Measurements from ENCODE around the gene KLHL22.
A peak's percentile ranks its signal among the peaks of the same experiment; 100 is the strongest.

KLHL22 gene

DNA sequence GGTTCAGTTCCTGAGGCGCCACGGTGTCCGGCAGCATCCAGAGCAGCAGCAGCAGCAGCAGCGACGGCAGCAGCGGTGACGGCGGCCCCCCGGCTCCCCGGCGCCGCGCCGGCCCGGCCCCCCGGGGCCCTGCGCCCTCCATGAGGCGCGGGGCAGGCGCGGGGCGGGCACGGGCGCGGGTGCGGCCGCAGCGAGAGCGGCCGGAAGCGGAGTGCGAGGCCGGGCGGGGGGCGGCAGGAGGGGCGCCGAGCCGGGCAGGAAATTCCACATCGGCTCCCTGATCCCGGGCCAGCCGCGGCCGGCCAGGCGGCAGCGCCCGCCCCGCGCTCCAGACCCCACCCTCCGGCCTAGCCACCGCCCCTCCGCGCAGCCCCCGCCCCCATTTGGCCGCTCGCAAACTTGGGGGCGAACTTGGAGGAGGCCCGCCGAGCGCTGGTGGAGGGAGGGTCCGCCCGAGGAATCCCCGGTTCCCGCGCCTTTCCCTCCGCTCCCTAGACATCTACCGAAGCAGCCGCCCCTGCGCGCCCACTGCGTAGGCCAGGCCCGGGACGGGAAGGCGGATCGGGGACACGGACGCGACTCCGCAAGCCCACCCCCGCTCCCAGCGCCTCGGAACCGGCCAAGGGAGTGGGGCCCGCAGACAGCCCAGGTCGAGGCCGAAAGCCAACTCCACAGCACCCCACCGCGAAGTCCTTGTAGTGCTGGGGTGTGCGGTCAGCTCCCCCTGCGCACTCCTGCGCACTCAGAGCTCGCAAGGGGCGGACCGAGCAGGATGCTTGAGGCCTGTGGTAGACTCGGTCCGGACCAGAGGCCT lies 57.8 kb downstream of the KLHL22 start, which contains the start of gene SCARF2:
SCARF2 (minus strand) TSS at position 213 of the 814 bp plus-strand sequence; CDS start at position 142, 71 bp downstream.
- Histone ChIP-seq H3K79me2 (ENCODE audit: insufficient read depth, low read length) (no peaks in the 10 kb centered on the region), H3K4me3 (ENCODE audit: low read depth, low read length, poor library complexity, severe bottlenecking) (no peak within 1 kb of the TSS), H3K4me2 (ENCODE audit: low read length) (0 out of 2 replicates have a peak within 1 kb of the TSS, but pooled peaks have one; percentile 16), H3K9me2 (ENCODE audit: low read depth, low read length) (no peaks in the 10 kb centered on the region), H2AFZ (ENCODE audit: low read length) (no peak within 1 kb of the TSS), H3K27me3 (ENCODE audit: insufficient read depth, low read length) (no peaks in the 10 kb centered on the region), H3K36me3 (ENCODE audit: insufficient read depth, low read length) (0 out of 2 replicates have a peak, but pooled peaks cover 7% of the 10 kb centered on the region), H3K4me1 (ENCODE audit: insufficient read depth, low read length, severe bottlenecking) (no peaks in the 10 kb centered on the region), H4K20me1 (ENCODE audit: insufficient read depth, low read length) (no peaks in the 10 kb centered on the region), H3F3A (ENCODE audit: insufficient read depth, low read length) (no peaks in the 10 kb centered on the region), H3K27ac (ENCODE audit: low read depth, low read length, poor library complexity, severe bottlenecking) (no peak within 1 kb of the TSS), H3K9ac (ENCODE audit: low read length) (no peak within 1 kb of the TSS), H3K9me3 (ENCODE audit: low read length) (no peaks in the 10 kb centered on the region)
- TF ChIP-seq EZH2 (IDR thresholded peaks at IDR 0.05; ENCODE audit: borderline replicate concordance, low read length) = no peak
- TF ChIP-seq CTCF (IDR thresholded peaks at IDR 0.05; ENCODE audit: low read length) = no peak

DNA sequence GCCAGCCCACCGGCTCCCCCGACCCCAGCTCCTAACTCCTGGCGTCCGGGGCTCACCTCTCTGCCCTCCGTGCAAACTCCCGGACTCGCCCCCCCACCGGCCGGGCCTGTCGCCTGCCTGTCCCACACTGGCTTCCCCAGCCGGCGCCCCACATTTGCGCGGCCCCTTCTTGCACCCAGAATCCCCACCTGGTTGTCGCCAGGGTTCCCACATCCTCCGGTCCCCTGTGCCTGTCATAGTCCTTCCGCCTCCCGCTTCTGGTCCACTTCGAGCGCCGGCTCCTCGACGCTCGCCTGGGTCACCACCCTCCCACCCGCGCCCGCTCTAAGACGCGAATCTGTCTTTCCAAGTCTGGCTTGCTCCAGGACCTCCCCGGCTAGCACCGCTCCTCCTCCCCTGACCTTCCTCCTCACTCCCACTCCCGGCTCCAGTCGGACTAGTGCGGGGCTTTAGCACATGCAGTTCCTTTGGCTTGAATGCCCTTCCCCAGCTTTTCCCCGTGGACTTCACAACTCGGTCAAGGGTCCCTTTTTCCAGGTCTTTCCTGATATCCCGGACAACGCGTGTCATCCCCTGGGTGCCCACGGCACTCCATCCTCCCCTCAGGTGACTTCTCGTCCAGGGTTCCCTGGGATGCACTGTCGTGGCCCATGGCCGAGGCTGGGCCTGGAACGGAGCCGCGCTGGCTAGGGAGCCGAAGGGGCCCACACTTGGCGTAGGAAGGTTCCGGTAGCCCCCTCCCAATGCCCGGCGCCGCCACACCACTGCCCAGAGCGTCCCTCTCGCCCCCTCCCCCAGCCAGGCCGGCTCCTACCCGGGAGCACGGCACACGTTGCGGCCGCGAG lies 58.6 kb downstream of the KLHL22 start:
- H4K20me1 ChIP-seq (ENCODE audit: insufficient read depth, low read length) = no peaks in the 10 kb centered on the region
- no peak overlapping the region for H2AFZ ChIP-seq (ENCODE audit: low read length)
- TF ChIP-seq EZH2 (IDR thresholded peaks at IDR 0.05; ENCODE audit: borderline replicate concordance, low read length) (no peak), CTCF (IDR thresholded peaks at IDR 0.05; ENCODE audit: low read length) (no peak)
- no peaks in the 10 kb centered on the region for H3K27me3 ChIP-seq (ENCODE audit: insufficient read depth, low read length)
- no peak overlapping the region for H3K4me3 ChIP-seq (ENCODE audit: low read depth, low read length, poor library complexity, severe bottlenecking)
- H3K36me3 ChIP-seq (ENCODE audit: insufficient read depth, low read length) = 0 out of 2 replicates have a peak, but pooled peaks cover 4% of the 10 kb centered on the region
- no peaks in the 10 kb centered on the region for H3F3A ChIP-seq (ENCODE audit: insufficient read depth, low read length)
- H3K9ac ChIP-seq (ENCODE audit: low read length) = no peak overlapping the region
- no peaks in the 10 kb centered on the region for H3K9me3 ChIP-seq (ENCODE audit: low read length)
- 0 out of 2 replicates have a peak overlapping the region, but pooled peaks have one; percentile 16 for H3K4me2 ChIP-seq (ENCODE audit: low read length)
- H3K9me2 ChIP-seq (ENCODE audit: low read depth, low read length) = no peaks in the 10 kb centered on the region
- no peak overlapping the region for H3K27ac ChIP-seq (ENCODE audit: low read depth, low read length, poor library complexity, severe bottlenecking)
- H3K79me2 ChIP-seq (ENCODE audit: insufficient read depth, low read length) = no peaks in the 10 kb centered on the region
- no peaks in the 10 kb centered on the region for H3K4me1 ChIP-seq (ENCODE audit: insufficient read depth, low read length, severe bottlenecking)

GRCh38 chr22:20436307-20436767 lies 59.3 kb downstream of the KLHL22 start:
- H4K20me1 ChIP-seq (ENCODE audit: insufficient read depth, low read length) = no peaks in the 10 kb centered on the region
- no peaks in the 10 kb centered on the region for H3F3A ChIP-seq (ENCODE audit: insufficient read depth, low read length)
- no peak overlapping the region for H3K9ac ChIP-seq (ENCODE audit: low read length)
- no peak overlapping the region for H2AFZ ChIP-seq (ENCODE audit: low read length)
- no peak overlapping the region for H3K27ac ChIP-seq (ENCODE audit: low read depth, low read length, poor library complexity, severe bottlenecking)
- H3K9me2 ChIP-seq (ENCODE audit: low read depth, low read length) = no peaks in the 10 kb centered on the region
- H3K4me2 ChIP-seq (ENCODE audit: low read length) = 0 out of 2 replicates have a peak overlapping the region, but pooled peaks have one; percentile 16
- no peaks in the 10 kb centered on the region for H3K79me2 ChIP-seq (ENCODE audit: insufficient read depth, low read length)
- H3K27me3 ChIP-seq (ENCODE audit: insufficient read depth, low read length) = no peaks in the 10 kb centered on the region
- no peaks in the 10 kb centered on the region for H3K4me1 ChIP-seq (ENCODE audit: insufficient read depth, low read length, severe bottlenecking)
- no peak overlapping the region for H3K4me3 ChIP-seq (ENCODE audit: low read depth, low read length, poor library complexity, severe bottlenecking)
- H3K9me3 ChIP-seq (ENCODE audit: low read length) = no peaks in the 10 kb centered on the region
- H3K36me3 ChIP-seq (ENCODE audit: insufficient read depth, low read length) = no peaks in the 10 kb centered on the region
- no peak for TF ChIP-seq CTCF (IDR thresholded peaks at IDR 0.05; ENCODE audit: low read length)
- no peak for TF ChIP-seq EZH2 (IDR thresholded peaks at IDR 0.05; ENCODE audit: borderline replicate concordance, low read length)

Measured in OCI-LY1 (cell line).